ENCODE data around the gene PLA2G15. TPM values are rescaled to one million over a fixed set of nuclear protein-coding genes. Genes with fewer than 3 reads are reported as not detected.

PLA2G15 gene
- total RNA-seq, 1 experiment from 2014 or later = 4.6 TPM

DNA sequence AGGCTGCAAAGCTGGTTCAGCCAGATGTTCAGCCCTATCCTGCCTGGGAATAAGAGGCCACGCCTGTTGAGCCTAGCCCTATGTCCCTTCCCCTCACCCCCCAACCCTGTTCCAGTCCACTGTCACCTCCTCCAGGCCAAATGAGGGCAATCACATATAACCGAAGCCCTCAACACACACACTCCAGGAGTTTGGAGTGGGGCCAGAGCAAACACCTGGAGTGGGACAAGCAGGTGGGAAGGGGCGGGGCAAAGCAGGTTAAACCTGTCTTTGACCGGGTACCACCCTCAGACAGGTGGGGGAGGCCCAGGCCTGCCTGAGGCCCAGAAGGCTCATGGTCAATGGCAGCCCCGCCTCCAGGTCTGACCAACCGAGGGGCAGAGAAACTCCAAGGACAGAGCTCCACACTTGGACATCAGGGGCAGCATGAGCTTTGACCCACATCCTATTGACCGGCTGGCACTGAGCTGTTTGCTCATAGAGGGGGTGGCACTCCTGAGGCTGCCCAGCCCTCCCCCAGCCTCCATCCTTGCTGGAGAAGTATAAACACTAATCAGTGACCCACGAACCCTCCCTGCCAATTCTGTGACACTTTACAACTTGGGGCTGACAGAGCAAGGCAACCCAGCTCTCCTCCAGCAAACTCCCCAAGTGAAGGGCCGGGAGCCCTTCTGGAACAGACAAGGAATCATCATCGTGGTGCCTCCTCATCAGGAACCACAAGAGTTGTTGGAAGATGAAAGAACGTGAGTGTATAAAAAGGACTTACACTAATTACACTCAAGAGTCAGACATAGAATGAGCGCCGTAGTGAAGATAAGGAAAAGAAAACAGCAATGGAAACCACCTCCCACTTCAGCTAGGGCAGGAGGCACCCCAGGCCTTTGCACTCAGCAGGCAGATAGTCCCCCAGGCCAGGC lies 10.7 kb upstream of the PLA2G15 start:
- H3K4me3 Mint-ChIP-seq (ENCODE audit: unreplicated experiment) = peak overlapping the region; percentile 81
- BruUV-seq (replicated peaks) = no TSS peak
- H3K36me3 Mint-ChIP-seq (ENCODE audit: insufficient read depth, unreplicated experiment) = peaks cover 40% of the 10 kb centered on the region
- peak; percentile 42 for DNase-seq (ENCODE audit: unreplicated experiment)
- H3K9me3 Mint-ChIP-seq (ENCODE audit: unreplicated experiment) = no peaks in the 10 kb centered on the region
- TF ChIP-seq, protein P1, sequence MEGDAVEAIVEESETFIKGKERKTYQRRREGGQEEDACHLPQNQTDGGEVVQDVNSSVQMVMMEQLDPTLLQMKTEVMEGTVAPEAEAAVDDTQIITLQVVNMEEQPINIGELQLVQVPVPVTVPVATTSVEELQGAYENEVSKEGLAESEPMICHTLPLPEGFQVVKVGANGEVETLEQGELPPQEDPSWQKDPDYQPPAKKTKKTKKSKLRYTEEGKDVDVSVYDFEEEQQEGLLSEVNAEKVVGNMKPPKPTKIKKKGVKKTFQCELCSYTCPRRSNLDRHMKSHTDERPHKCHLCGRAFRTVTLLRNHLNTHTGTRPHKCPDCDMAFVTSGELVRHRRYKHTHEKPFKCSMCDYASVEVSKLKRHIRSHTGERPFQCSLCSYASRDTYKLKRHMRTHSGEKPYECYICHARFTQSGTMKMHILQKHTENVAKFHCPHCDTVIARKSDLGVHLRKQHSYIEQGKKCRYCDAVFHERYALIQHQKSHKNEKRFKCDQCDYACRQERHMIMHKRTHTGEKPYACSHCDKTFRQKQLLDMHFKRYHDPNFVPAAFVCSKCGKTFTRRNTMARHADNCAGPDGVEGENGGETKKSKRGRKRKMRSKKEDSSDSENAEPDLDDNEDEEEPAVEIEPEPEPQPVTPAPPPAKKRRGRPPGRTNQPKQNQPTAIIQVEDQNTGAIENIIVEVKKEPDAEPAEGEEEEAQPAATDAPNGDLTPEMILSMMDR (IDR thresholded peaks at IDR 0.05; ENCODE audit: unreplicated experiment) = no peak
- peak overlapping the region; percentile 94 for H3K27ac Mint-ChIP-seq (ENCODE audit: low read depth, unreplicated experiment)
- POLR2A ChIA-PET = interaction anchor here (0.6 to 6.0 kb wide), 13 partner anchors 11 to 296 kb away, joined by 3 to 99 read pairs (median 8); partner anchors contain the start of genes NFATC3, PLA2G15, PRMT7 and SLC7A6OS
- H3K27me3 Mint-ChIP-seq (ENCODE audit: insufficient read depth, unreplicated experiment) = no peaks in the 10 kb centered on the region
- CTCF ChIA-PET = interaction anchor here (0.6 to 0.8 kb wide), 9 partner anchors 26 to 371 kb away, joined by 3 to 4 read pairs (median 3); no protein-coding TSS in a partner anchor
- intact Hi-C loops (cut with micrococcal nuclease) = loop anchor here (5.0 kb wide), 1 partner anchor 267 kb away; the partner anchor contains the start of gene SLC12A4
- peaks cover 16% of the 10 kb centered on the region for H3K4me1 Mint-ChIP-seq (ENCODE audit: insufficient read depth, unreplicated experiment)

GRCh38 chr16:68235108-68235886 lies 9.9 kb upstream of the PLA2G15 start:
- DNase-seq (ENCODE audit: unreplicated experiment) = peak; percentile 65
- POLR2A ChIA-PET = interaction anchor here (0.6 to 6.0 kb wide), 22 partner anchors 8 to 576 kb away, joined by 3 to 99 read pairs (median 8); partner anchors contain the start of genes DDX28, DUS2, NFATC3 and PLA2G15
- peak overlapping the region; percentile 94 for H3K27ac Mint-ChIP-seq (ENCODE audit: low read depth, unreplicated experiment)
- H3K4me1 Mint-ChIP-seq (ENCODE audit: insufficient read depth, unreplicated experiment) = peaks cover 16% of the 10 kb centered on the region
- no peaks in the 10 kb centered on the region for H3K9me3 Mint-ChIP-seq (ENCODE audit: unreplicated experiment)
- BruUV-seq (replicated peaks) = TSS peak; percentile 25
- intact Hi-C loops (cut with micrococcal nuclease) = loop anchor here (5.0 kb wide), 1 partner anchor 268 kb away; the partner anchor contains the start of gene SLC12A4
- CTCF ChIA-PET = interaction anchor here (0.6 to 4.2 kb wide), 6 partner anchors 63 to 372 kb away, joined by 3 to 18 read pairs (median 3); no protein-coding TSS in a partner anchor
- H3K36me3 Mint-ChIP-seq (ENCODE audit: insufficient read depth, unreplicated experiment) = peaks cover 31% of the 10 kb centered on the region
- TF ChIP-seq, protein P1 (IDR thresholded peaks at IDR 0.05; ENCODE audit: unreplicated experiment) = no peak
- peak overlapping the region; percentile 81 for H3K4me3 Mint-ChIP-seq (ENCODE audit: unreplicated experiment)
- H3K27me3 Mint-ChIP-seq (ENCODE audit: insufficient read depth, unreplicated experiment) = no peaks in the 10 kb centered on the region

GRCh38 chr16:68235887-68236136 lies 9.4 kb upstream of the PLA2G15 start, which contains the start of gene ESRP2:
ESRP2 (minus strand) TSS chr16:68236127; CDS start chr16:68236045, 82 bp downstream.
- H3K9me3 Mint-ChIP-seq (ENCODE audit: unreplicated experiment) = no peaks in the 10 kb centered on the region
- peaks cover 16% of the 10 kb centered on the region for H3K4me1 Mint-ChIP-seq (ENCODE audit: insufficient read depth, unreplicated experiment)
- no peaks in the 10 kb centered on the region for H3K27me3 Mint-ChIP-seq (ENCODE audit: insufficient read depth, unreplicated experiment)
- ChIA-PET POLR2A (interaction anchor here (0.6 to 6.0 kb wide), 21 partner anchors 9 to 577 kb away, joined by 3 to 99 read pairs (median 8); partner anchors contain the start of genes DDX28, DUS2, NFATC3 and PLA2G15), CTCF (interaction anchor here (4.2 kb wide), 1 partner anchor 93 kb away, joined by 18 read pairs; no protein-coding TSS in a partner anchor)
- H3K4me3 Mint-ChIP-seq (ENCODE audit: unreplicated experiment) = peak within 1 kb of the TSS; percentile 81
- no peak for DNase-seq (ENCODE audit: unreplicated experiment)
- intact Hi-C loops (cut with micrococcal nuclease) = loop anchor here (2.0 to 5.0 kb wide), 2 partner anchors 149 to 269 kb away; partner anchors contain the start of gene SLC12A4
- BruUV-seq (replicated peaks) = no TSS peak
- TF ChIP-seq, protein P1 (IDR thresholded peaks at IDR 0.05; ENCODE audit: unreplicated experiment) = no peak
- H3K27ac Mint-ChIP-seq (ENCODE audit: low read depth, unreplicated experiment) = peak within 1 kb of the TSS; percentile 94
- peaks cover 31% of the 10 kb centered on the region for H3K36me3 Mint-ChIP-seq (ENCODE audit: insufficient read depth, unreplicated experiment)

Data from MCF 10A (cell line).